ENCODE data around the gene BOD1L1. TPM values are rescaled to one million over a fixed set of nuclear protein-coding genes. Genes with fewer than 3 reads are reported as not detected.

BOD1L1 gene
- total RNA-seq, 4 donors from 2014 or later: 41.0 to 113 (median 49.2) TPM

DNA sequence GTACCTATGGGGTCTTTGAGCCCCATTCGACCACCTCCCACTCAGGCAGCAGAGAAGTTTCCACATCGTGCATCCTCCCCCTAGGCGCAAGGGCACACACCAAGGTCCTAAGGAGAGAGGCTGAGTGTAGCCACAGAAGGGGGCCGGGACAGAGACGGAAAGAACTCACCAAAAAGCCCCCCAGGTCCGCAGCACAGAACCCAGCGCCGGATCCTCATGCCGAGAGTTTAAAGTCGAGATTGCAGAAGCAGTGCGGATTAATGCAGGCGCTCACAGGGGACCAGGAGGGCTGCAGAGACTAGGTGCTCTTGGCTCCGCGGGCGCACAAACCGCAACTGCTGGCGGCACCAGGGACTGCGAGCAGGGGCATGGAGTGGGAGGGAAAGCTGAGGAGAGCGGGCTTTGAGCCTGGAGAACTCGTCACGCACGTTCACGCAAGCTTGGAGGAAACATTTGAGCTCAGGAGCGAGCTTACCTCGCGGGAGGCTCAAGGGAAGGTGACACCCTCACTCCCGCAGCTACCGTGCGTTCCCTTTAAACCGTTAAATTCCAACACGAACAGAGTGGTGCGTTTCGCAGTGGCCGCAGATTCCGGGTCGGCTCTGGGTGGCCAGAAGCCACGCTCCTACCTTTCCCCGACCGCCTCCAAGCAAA is 91.7 kb downstream of the BOD1L1 start:
- Histone ChIP-seq H3K27me3 (peaks cover 0 to 40% of the 10 kb centered on the region in 2 donors), H3K36me3 (no peaks in the 10 kb centered on the region), H3K4me1 (no peaks in the 10 kb centered on the region), H3K27ac (no peak overlapping the region), H3K4me3 (no peak overlapping the region), H3K9me3 (peaks cover 0 to 9% (median 0%) of the 10 kb centered on the region in 4 donors)
- TF ChIP-seq, protein P1, sequence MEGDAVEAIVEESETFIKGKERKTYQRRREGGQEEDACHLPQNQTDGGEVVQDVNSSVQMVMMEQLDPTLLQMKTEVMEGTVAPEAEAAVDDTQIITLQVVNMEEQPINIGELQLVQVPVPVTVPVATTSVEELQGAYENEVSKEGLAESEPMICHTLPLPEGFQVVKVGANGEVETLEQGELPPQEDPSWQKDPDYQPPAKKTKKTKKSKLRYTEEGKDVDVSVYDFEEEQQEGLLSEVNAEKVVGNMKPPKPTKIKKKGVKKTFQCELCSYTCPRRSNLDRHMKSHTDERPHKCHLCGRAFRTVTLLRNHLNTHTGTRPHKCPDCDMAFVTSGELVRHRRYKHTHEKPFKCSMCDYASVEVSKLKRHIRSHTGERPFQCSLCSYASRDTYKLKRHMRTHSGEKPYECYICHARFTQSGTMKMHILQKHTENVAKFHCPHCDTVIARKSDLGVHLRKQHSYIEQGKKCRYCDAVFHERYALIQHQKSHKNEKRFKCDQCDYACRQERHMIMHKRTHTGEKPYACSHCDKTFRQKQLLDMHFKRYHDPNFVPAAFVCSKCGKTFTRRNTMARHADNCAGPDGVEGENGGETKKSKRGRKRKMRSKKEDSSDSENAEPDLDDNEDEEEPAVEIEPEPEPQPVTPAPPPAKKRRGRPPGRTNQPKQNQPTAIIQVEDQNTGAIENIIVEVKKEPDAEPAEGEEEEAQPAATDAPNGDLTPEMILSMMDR (IDR thresholded peaks at IDR 0.05): no peak
- no peak for TF ChIP-seq POLR2A (IDR thresholded peaks at IDR 0.05)
- peak in 1 of 3 donors; percentile 19 for DNase-seq

DNA sequence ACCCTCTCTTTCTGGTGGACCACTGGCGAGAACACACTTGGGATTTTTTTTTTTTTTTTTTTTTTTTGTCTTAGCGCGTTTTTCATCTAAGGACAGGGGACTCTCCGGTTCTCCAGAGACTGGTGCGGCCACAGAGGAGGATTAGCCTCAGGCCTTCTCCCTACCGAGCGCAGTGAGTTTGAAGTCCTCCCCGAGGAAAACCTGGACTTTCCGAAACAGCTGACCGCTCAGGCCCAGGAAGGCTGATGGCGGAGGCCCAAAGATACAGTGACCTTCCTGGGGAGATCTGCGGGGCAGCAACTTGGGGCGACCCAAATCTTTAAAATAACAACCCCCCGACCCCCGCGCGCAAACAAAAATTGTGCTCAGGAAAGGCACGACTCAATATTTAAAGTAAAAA is 92.4 kb downstream of the BOD1L1 start:
- TF ChIP-seq, protein P1 (IDR thresholded peaks at IDR 0.05): no peak
- TF ChIP-seq POLR2A (IDR thresholded peaks at IDR 0.05): no peak
- H3K4me3 ChIP-seq: no peak overlapping the region
- H3K27me3 ChIP-seq: peaks cover 0 to 40% of the 10 kb centered on the region in 2 donors
- H3K36me3 ChIP-seq: no peaks in the 10 kb centered on the region
- H3K9me3 ChIP-seq: peaks cover 0 to 9% (median 0%) of the 10 kb centered on the region in 4 donors
- no peak overlapping the region for H3K27ac ChIP-seq
- no peak for DNase-seq
- H3K4me1 ChIP-seq: no peaks in the 10 kb centered on the region

GRCh38 chr4:13534344-13535063 is 93.0 kb downstream of the BOD1L1 start:
- Histone ChIP-seq H3K9me3 (peaks cover 0 to 9% (median 0%) of the 10 kb centered on the region in 4 donors), H3K36me3 (no peaks in the 10 kb centered on the region), H3K4me3 (no peak overlapping the region), H3K4me1 (no peaks in the 10 kb centered on the region), H3K27me3 (peaks cover 0 to 35% of the 10 kb centered on the region in 2 donors), H3K27ac (no peak overlapping the region)
- TF ChIP-seq, protein P1 (IDR thresholded peaks at IDR 0.05): no peak
- no peak for TF ChIP-seq POLR2A (IDR thresholded peaks at IDR 0.05)
- no peak for DNase-seq

DNA sequence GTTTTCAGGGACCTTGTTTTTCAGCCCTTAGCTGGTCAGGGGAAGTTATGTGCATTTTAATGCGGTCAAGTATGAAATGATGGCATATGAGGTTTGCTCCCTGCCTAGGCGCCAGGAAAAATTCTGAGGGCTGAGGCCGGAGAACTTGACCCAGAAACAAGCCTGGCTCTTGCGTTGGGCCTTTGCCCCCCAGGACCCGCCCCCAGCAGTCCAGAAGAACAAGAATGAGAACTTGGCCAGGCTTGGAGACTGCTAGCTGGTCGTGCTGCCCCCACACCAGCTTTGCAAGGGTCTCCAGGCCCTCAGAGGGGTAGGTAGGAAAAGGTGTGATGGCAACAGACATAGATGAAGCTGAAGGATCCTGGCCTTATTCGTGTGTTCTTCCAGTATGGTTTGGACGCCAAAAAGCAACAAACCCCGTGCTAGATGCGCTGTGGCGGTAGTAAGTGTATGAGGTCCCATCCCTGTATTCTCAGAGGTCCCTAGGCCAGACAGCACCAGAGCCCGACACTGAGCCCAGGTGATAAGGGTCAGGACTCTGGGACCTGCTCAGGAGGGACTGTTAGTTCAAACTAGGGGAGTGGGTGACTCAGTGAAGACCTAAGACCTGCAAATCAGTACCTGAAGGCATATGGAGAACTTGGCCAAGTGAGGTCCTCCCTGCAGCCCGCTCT is 93.7 kb downstream of the BOD1L1 start:
- Histone ChIP-seq H3K27ac (no peak overlapping the region), H3K4me1 (peaks cover 0 to 3% (median 0%) of the 10 kb centered on the region in 4 donors), H3K36me3 (no peaks in the 10 kb centered on the region), H3K27me3 (peaks cover 0 to 41% of the 10 kb centered on the region in 2 donors), H3K4me3 (no peak overlapping the region), H3K9me3 (peaks cover 0 to 9% (median 0%) of the 10 kb centered on the region in 4 donors)
- no peak for TF ChIP-seq POLR2A (IDR thresholded peaks at IDR 0.05)
- TF ChIP-seq, protein P1 (IDR thresholded peaks at IDR 0.05): no peak
- DNase-seq: no peak

- Histone ChIP-seq H3K36me3 (no peaks in the 10 kb centered on the region), H3K27ac (no peak overlapping the region), H3K4me3 (no peak overlapping the region), H3K27me3 (peaks cover 0 to 40% of the 10 kb centered on the region in 2 donors), H3K4me1 (peaks cover 0 to 20% (median 4%) of the 10 kb centered on the region in 4 donors), H3K9me3 (no peaks in the 10 kb centered on the region)
- TF ChIP-seq POLR2A (IDR thresholded peaks at IDR 0.05): no peak
- TF ChIP-seq, protein P1 (IDR thresholded peaks at IDR 0.05): no peak
- DNase-seq: no peak
These were observed 95.9 kb downstream of the BOD1L1 start for GRCh38 chr4:13531625-13531998.

Measured in Peyer's patch (tissue), 4 donors.